ENCODE measurements around the gene NUP188.
A peak's percentile ranks its signal among the peaks of the same experiment; 100 is the strongest.
"Not testable (repeated sequence)": the region's sequence is repeated elsewhere in the genome, so short reads cannot be mapped to it uniquely, and the experiment has no call there.

The NUP188 gene

DNA sequence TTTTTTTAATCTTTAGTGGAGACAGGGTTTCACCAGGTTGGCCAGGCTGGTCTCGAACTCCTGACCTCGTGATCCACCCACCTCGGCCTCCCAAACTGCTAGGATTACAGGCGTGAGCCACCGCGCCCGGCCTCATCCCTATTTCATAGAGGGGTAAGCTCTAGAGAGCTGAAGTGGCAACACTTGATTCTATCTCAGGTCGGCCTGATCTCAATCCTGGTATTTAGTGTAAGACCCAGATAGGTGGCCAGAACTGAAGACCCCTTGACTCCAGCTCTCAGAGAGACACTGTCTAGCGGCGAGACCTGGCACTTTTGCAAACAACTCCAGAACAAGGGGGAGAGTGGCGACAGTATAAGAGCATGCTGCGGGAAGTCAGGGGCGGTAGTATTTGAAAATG is 88.3 kb downstream of the NUP188 start:
- H3K27me3 ChIP-seq (ENCODE audit: low read depth, low read length); H3K9me3 ChIP-seq (ENCODE audit: control insufficient read depth in 1 of 2, low read length in 2 of 2); H3K36me3 ChIP-seq (ENCODE audit: control insufficient read depth in 1 of 2, insufficient read depth in 2 of 2, low read length in 2 of 2): not testable (repeated sequence)
- Histone ChIP-seq H3K4me3 (ENCODE audit: low read depth in 1 of 2, low read length in 2 of 2) (peak overlapping the region; percentile 81 to 90), H3K27ac (ENCODE audit: low read length) (peak overlapping the region; percentile 50), H3K4me1 (ENCODE audit: control insufficient read depth in 1 of 2, insufficient read depth in 2 of 2, low read length in 2 of 2) (peaks cover 16 to 23% of the 10 kb centered on the region in 2 donors)

DNA sequence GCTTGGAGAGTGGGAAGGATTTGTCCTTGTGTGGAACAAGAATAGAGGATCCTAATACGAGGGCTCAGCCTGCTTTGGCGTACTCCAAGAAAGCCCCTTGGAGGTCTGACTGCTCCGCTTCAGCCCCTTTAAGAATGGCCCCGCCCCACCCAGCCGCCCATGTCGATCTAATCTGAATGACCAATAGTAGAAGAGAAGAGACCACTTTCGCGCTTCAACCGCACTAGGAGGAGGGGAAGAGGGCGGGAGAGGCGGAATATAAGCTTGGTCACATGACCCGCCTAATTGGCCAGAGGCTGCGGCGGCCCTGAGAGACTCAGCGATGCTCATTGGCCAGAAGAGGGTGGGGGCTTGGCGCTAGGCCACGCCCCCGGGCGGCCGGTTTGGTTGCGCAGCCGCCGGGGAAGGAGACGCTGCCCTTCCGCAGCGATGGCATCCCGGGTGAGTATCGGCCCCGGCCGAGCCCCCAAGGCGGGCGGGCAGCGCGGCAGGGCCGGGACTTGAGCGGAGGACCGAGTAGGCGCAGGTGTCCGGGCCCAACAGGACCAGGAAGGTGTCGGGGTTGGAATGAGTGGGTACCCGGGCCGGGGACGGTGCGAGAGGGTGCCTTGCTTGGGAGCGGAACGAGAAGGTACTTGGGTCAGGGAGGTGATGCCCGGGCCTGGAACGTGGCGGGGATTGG is 88.9 kb downstream of the NUP188 start, which contains the start of gene MIGA2:
Gene MIGA2, plus strand, starts transcription at position 386 of the 682 bp plus-strand sequence. CDS start 3,969 bp downstream, outside the sequence.
- H3K9me3 ChIP-seq (ENCODE audit: control insufficient read depth in 1 of 2, low read length in 2 of 2), result no peaks in the 10 kb centered on the region
- peaks cover 0 to 8% of the 10 kb centered on the region in 2 donors for H3K36me3 ChIP-seq (ENCODE audit: control insufficient read depth in 1 of 2, insufficient read depth in 2 of 2, low read length in 2 of 2)

DNA sequence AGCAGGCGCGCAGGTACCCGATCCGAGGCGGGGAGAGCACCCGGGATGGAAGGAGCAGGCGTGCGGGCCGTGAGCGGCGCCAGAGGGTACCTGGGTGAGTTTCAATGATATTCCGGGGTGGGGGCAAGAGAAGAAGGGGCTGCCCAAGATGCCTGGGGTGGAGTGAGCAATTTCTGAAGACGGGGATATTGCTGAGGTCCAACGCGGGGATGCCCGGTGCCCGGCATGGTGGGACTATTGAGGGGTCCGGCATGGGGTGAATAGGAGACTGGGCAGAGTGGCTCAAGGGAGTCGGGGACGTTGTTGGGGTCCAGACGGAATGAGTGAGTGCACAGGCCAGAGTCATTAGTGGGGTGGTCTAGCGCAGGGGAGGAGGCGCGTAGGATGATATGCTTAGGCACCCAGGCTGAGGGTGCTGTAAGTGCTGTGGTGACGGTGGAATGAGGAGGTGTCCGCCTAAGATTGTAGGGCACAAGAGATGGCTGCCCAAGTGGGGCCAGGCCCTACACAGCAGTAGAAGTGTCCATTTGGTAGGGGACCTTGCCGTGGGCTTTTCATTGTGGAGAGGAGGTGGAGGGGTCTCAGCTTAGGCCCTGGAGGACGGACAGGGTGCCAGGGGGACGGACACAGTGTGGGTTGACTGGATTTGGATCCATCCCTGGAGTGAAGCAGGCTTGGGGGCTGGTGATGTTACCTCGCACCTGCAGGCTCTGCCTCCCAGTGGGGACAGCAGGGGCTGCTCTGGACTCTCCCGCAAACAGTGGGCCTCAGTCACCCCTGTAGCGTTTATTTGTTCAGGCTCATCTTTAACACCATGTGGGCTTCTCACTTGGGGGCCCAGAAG is 89.6 kb downstream of the NUP188 start:
- Histone ChIP-seq H3K27me3 (ENCODE audit: low read depth, low read length) (no peaks in the 10 kb centered on the region), H3K27ac (ENCODE audit: low read length) (peak overlapping the region; percentile 63)

More for the DNA sequence above, 88.9 kb downstream of the NUP188 start, which contains the start of gene MIGA2:
- peaks cover 16 to 23% of the 10 kb centered on the region in 2 donors for H3K4me1 ChIP-seq (ENCODE audit: control insufficient read depth in 1 of 2, insufficient read depth in 2 of 2, low read length in 2 of 2)
- peak within 1 kb of the TSS; percentile 63 for H3K27ac ChIP-seq (ENCODE audit: low read length)
- H3K4me3 ChIP-seq (ENCODE audit: low read depth in 1 of 2, low read length in 2 of 2), result peak within 1 kb of the TSS; percentile 81 to 90
- no peaks in the 10 kb centered on the region for H3K27me3 ChIP-seq (ENCODE audit: low read depth, low read length)

DNA sequence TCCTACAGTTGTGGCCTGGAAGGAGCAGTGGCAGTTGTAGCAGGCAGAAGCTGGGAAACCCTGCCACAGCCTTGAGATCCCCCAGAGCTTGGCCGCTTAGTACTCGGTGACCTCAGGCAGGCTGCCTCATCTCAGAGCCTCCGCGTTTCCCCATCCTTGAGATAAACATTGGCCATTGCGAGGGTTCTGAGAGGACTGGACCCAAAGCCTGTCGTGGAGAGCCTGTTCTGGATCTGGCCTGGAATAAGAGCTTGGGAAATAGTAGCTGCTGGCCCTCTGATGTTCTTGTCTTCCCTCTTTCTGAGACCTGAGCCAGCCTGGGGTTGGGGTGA is 90.2 kb downstream of the NUP188 start:
- Histone ChIP-seq H3K4me1 (ENCODE audit: control insufficient read depth in 1 of 2, insufficient read depth in 2 of 2, low read length in 2 of 2) (peaks cover 16 to 23% of the 10 kb centered on the region in 2 donors), H3K9me3 (ENCODE audit: control insufficient read depth in 1 of 2, low read length in 2 of 2) (no peaks in the 10 kb centered on the region), H3K36me3 (ENCODE audit: control insufficient read depth in 1 of 2, insufficient read depth in 2 of 2, low read length in 2 of 2) (peaks cover 12 to 21% of the 10 kb centered on the region in 2 donors), H3K27me3 (ENCODE audit: low read depth, low read length) (no peaks in the 10 kb centered on the region), H3K27ac (ENCODE audit: low read length) (peak overlapping the region; percentile 63), H3K4me3 (ENCODE audit: low read depth in 1 of 2, low read length in 2 of 2) (peak overlapping the region; percentile 81 to 90)

More for the DNA sequence above, 89.6 kb downstream of the NUP188 start:
- Histone ChIP-seq H3K4me1 (ENCODE audit: control insufficient read depth in 1 of 2, insufficient read depth in 2 of 2, low read length in 2 of 2) (peaks cover 16 to 23% of the 10 kb centered on the region in 2 donors), H3K36me3 (ENCODE audit: control insufficient read depth in 1 of 2, insufficient read depth in 2 of 2, low read length in 2 of 2) (peaks cover 7 to 16% of the 10 kb centered on the region in 2 donors), H3K4me3 (ENCODE audit: low read depth in 1 of 2, low read length in 2 of 2) (peak overlapping the region; percentile 81 to 90), H3K9me3 (ENCODE audit: control insufficient read depth in 1 of 2, low read length in 2 of 2) (no peaks in the 10 kb centered on the region)

DNA sequence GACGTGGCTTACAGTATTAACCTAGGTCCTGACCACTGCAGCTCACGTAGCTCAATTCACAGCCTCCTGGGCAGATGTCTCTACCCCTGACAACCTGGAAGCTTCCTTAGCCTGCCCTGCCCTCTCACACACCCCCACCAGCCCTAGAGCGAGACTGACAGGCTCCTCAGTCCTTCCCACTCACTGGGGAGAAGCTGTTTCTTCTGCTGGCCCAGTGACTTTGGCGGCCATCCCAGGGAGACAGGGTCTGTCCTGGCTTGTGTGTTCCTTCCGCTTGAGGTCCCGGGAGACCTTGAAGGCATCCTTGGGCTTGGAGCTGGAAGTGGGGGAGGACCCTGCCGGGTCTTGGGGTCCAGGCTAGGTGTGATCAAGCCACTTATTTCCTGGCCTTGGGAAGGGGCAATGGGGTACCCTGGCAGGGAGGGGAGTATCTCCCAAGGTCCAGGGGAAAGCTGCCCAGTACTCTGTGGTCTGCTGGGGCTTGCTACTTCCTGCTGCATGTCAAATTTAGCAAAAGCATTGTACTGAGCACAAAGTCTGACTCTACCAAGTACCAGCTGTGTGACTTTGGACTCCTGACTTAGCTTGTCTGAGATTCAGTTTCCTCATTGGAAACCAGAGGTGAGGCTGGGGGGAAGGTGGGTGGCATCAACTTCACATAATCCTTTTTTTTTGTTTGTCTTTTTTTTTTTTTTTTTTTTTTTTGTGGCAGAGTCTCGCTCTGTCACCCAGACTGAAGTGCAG is 90.8 kb downstream of the NUP188 start:
- Histone ChIP-seq H3K9me3 (ENCODE audit: control insufficient read depth in 1 of 2, low read length in 2 of 2) (no peaks in the 10 kb centered on the region), H3K4me1 (ENCODE audit: control insufficient read depth in 1 of 2, insufficient read depth in 2 of 2, low read length in 2 of 2) (peaks cover 16 to 23% of the 10 kb centered on the region in 2 donors), H3K27ac (ENCODE audit: low read length) (peak overlapping the region; percentile 63), H3K27me3 (ENCODE audit: low read depth, low read length) (no peaks in the 10 kb centered on the region), H3K4me3 (ENCODE audit: low read depth in 1 of 2, low read length in 2 of 2) (peak overlapping the region; percentile 81 to 90), H3K36me3 (ENCODE audit: control insufficient read depth in 1 of 2, insufficient read depth in 2 of 2, low read length in 2 of 2) (peaks cover 12 to 23% of the 10 kb centered on the region in 2 donors)

DNA sequence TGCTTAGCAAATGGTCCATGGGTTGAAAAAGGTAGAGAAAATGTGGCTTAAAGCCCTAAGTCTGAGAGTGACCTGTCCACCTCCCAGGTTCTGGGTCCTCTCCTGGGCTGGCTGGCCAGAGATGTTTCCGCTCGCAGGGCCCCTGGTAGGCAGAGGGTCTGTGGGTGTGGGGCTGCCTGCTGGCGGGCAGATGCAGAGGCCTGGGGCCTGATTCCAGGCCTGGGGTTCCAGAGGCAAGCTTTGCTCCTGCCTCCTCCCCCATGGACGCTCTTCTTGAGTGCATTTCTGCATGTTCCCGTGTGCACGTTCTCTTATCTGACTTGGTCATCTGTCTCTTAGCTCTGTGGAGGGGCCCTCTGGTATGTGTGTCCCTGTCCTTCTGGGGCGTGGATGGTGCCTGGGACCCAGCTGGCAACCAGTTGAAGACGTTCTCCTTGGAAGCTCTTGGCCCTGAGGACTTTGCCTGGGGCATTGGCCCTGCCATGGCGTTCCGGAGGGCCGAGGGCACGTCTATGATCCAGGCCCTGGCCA is 92.7 kb downstream of the NUP188 start:
- no peak overlapping the region for H3K27ac ChIP-seq (ENCODE audit: low read length)
- no peaks in the 10 kb centered on the region for H3K27me3 ChIP-seq (ENCODE audit: low read depth, low read length)
- H3K4me1 ChIP-seq (ENCODE audit: control insufficient read depth in 1 of 2, insufficient read depth in 2 of 2, low read length in 2 of 2), result peaks cover 16 to 23% of the 10 kb centered on the region in 2 donors
- H3K9me3 ChIP-seq (ENCODE audit: control insufficient read depth in 1 of 2, low read length in 2 of 2), result no peaks in the 10 kb centered on the region
- H3K4me3 ChIP-seq (ENCODE audit: low read depth in 1 of 2, low read length in 2 of 2), result no peak overlapping the region
- H3K36me3 ChIP-seq (ENCODE audit: control insufficient read depth in 1 of 2, insufficient read depth in 2 of 2, low read length in 2 of 2), result peaks cover 12 to 34% of the 10 kb centered on the region in 2 donors

DNA sequence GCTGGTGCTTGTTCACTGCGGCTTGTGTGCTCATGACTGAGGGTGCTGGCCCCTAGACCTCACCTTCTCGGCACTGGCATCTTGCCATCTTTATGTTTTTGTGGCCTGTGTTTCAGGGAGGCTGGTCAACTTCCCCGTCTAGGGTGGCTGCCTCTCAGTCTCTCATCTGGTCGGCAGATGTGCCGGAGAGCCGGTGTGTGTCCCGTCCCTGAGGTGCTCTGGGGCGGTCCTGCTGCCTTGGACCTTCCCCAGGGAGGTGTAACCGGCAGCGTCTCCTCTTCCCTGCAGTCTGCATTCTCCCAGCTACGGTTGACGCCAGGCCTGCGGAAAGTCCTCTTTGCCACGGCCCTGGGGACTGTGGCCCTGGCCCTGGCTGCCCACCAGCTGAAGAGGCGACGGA is 94.5 kb downstream of the NUP188 start:
- Histone ChIP-seq H3K27ac (ENCODE audit: low read length) (no peak overlapping the region), H3K4me1 (ENCODE audit: control insufficient read depth in 1 of 2, insufficient read depth in 2 of 2, low read length in 2 of 2) (peaks cover 15 to 19% of the 10 kb centered on the region in 2 donors), H3K27me3 (ENCODE audit: low read depth, low read length) (no peaks in the 10 kb centered on the region), H3K36me3 (ENCODE audit: control insufficient read depth in 1 of 2, insufficient read depth in 2 of 2, low read length in 2 of 2) (peaks cover 12 to 48% of the 10 kb centered on the region in 2 donors), H3K4me3 (ENCODE audit: low read depth in 1 of 2, low read length in 2 of 2) (no peak overlapping the region), H3K9me3 (ENCODE audit: control insufficient read depth in 1 of 2, low read length in 2 of 2) (no peaks in the 10 kb centered on the region)

DNA sequence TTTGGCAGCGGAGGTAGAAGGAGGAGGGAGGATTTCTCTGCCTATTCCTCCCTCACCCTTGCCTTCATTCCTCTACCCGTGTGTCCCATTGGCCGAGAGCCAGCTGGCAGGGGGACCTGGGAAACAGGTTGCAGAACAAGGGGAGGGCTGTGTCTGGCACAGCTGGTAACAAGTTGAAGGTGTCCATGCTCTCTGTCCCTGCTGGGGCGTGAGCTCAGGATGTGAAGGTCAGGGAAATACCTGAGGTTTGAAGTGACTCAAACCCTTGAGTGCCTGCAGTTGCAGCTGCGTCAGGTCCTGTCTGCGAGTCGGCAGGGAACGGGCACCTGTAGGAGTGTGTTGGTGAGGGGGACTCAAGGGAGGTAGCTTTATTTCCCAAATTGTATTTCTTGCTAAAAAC is 105.1 kb downstream of the NUP188 start:
- peaks cover 24 to 54% of the 10 kb centered on the region in 2 donors for H3K36me3 ChIP-seq (ENCODE audit: control insufficient read depth in 1 of 2, insufficient read depth in 2 of 2, low read length in 2 of 2)
- H3K4me1 ChIP-seq (ENCODE audit: control insufficient read depth in 1 of 2, insufficient read depth in 2 of 2, low read length in 2 of 2), result no peaks in the 10 kb centered on the region
- H3K27me3 ChIP-seq (ENCODE audit: low read depth, low read length), result no peaks in the 10 kb centered on the region
- no peak overlapping the region for H3K27ac ChIP-seq (ENCODE audit: low read length)
- no peaks in the 10 kb centered on the region for H3K9me3 ChIP-seq (ENCODE audit: control insufficient read depth in 1 of 2, low read length in 2 of 2)
- H3K4me3 ChIP-seq (ENCODE audit: low read depth in 1 of 2, low read length in 2 of 2), result no peak overlapping the region

DNA sequence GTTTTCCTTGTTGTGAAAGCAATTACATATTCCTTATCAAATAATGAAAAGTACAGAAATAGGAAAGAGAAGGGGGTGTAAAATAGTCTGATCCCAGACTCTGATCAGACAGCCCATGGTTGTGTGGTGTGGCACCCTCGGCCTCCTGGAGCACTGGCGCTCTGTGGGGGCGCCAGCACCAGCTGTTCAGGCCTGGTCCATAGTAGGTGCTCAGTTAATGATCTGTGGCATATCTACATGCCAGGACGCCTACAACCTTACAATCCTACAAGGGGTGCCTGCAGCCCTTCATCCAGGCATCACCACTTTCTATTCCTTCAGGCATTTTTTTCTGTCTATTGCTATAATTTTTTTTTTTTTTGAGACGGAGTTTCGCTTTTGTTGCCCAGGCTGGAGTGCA is 105.5 kb downstream of the NUP188 start:
- no peaks in the 10 kb centered on the region for H3K27me3 ChIP-seq (ENCODE audit: low read depth, low read length)
- H3K36me3 ChIP-seq (ENCODE audit: control insufficient read depth in 1 of 2, insufficient read depth in 2 of 2, low read length in 2 of 2), result peaks cover 24 to 51% of the 10 kb centered on the region in 2 donors
- H3K4me1 ChIP-seq (ENCODE audit: control insufficient read depth in 1 of 2, insufficient read depth in 2 of 2, low read length in 2 of 2), result no peaks in the 10 kb centered on the region
- no peak overlapping the region for H3K27ac ChIP-seq (ENCODE audit: low read length)
- no peak overlapping the region for H3K4me3 ChIP-seq (ENCODE audit: low read depth in 1 of 2, low read length in 2 of 2)
- no peaks in the 10 kb centered on the region for H3K9me3 ChIP-seq (ENCODE audit: control insufficient read depth in 1 of 2, low read length in 2 of 2)

DNA sequence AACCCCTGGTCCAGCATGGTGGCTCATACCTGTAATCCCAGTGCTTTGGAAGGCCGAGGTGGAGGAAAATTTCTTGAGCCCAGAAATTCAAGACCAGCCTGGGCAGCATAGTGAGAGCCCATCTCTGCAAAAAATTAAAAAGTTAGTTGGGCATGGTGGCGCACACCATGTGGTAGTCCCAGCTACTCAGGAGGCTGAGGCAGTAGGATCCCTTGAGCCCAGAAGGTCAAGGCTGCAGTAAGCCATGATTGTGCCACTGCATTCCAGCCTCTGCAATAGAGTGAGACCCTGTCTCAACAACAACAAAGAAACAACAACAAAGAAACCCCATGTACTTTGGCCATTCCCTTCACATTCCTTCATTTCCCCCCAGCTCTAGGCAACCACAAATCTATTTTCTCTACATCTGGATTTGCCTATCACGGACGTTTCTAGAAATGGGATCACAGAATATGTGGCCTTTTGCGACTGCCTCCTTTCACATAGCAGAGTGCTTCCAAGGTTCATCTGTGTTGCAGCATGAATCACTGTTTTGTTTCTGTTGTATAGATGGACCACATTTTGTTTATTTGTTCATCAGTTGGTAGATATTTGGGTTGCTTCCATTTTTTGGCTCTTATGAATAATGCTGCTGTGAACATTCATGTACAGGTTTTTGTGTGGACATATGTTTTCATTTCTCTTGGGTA is 106.8 kb downstream of the NUP188 start:
- no peaks in the 10 kb centered on the region for H3K9me3 ChIP-seq (ENCODE audit: control insufficient read depth in 1 of 2, low read length in 2 of 2)
- H3K4me1 ChIP-seq (ENCODE audit: control insufficient read depth in 1 of 2, insufficient read depth in 2 of 2, low read length in 2 of 2), result no peaks in the 10 kb centered on the region
- no peaks in the 10 kb centered on the region for H3K27me3 ChIP-seq (ENCODE audit: low read depth, low read length)
- H3K36me3 ChIP-seq (ENCODE audit: control insufficient read depth in 1 of 2, insufficient read depth in 2 of 2, low read length in 2 of 2), result peaks cover 14 to 44% of the 10 kb centered on the region in 2 donors
- H3K4me3 ChIP-seq (ENCODE audit: low read depth in 1 of 2, low read length in 2 of 2), result no peak overlapping the region
- no peak overlapping the region for H3K27ac ChIP-seq (ENCODE audit: low read length)
